ENCODE data around the gene GLG1.
"Not testable (repeated sequence)": the region's sequence is repeated elsewhere in the genome, so short reads cannot be mapped to it uniquely, and the experiment has no call there.

GLG1 gene

DNA sequence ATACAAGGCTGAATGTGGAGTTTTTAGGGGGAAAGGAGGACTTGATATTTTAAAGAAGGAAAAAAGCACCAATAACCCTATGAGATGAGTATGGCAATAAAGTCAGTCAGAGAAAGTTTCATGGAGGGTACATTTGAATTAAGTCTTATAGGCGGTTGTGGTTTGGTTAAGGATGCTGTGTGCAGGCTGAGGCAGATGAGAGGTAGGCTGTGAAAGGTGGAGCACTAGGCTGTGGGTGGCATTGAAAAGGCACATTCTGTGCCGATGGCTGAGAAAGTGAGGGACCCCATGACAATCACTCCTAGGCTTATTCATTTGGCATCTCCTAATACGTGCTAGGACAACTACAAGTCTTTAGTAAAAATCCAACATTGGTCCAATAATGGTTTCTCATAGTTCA lies 68.1 kb downstream of the GLG1 start:
- DNase-seq (ENCODE audit: low read depth in 3 of 3) = not testable (repeated sequence)

- DNase-seq (ENCODE audit: low read depth in 3 of 3) = not testable (repeated sequence)
Measured at GRCh38 chr16:74537746-74538145, 69.2 kb downstream of the GLG1 start.

DNA sequence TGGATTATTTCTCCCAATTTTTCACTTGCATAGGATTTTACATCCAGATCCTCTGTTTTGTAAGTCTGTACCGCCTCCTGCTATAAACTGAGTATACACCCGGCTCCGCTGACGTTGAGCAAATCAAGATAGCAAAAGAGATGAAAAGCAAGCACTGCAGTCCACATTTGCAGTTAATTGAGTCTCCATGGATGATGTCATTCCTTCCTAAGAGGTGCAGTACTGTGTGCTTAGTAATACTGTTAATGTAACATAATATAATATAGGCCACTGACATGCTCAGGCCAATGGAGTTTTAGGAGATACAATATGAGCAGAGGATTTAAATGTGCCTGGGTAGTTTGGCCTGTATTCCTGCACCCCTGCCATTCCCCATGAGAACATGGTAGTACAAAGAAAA lies 72.3 kb downstream of the GLG1 start:
- DNase-seq (ENCODE audit: low read depth in 3 of 3) = not testable (repeated sequence)

DNA sequence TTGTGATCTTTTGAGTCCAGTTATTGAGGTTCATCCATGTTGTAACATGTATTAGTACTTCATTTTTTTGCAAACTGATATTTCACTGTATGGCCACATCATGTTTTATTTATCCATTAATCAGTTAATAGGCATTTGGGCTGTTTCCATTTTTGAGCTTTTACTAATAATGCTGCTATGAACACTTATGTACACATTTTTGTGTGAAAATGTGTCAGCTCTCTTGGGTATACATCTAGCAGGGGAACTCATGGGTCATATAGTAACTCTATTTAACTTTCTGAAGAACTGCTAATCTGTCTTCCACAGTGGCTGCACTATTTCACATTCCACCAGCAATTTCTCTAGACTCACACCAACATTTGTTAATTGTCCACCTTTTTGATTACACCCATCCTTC lies 82.0 kb downstream of the GLG1 start:
- no peak for DNase-seq (ENCODE audit: low read depth in 3 of 3)

DNA sequence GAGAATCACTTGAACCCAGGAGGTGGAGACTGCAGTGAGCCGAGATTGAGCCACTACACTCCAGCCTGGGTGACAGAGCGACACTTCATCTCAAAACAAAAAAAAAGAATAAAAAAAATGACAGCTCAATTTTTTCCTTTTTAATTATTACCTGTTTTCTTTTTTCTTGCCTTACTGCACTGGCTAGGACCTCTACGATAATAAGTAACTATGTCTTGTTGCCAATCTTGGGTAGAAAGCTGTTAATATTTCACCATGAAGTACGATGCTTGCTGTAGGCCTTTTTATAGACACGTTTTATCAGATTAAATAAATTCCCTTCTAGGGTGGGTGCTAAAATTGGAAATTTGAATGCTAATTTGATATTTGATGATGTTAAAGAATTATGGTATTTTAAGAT lies 82.8 kb downstream of the GLG1 start:
- DNase-seq (ENCODE audit: low read depth in 3 of 3) = no peak

DNA sequence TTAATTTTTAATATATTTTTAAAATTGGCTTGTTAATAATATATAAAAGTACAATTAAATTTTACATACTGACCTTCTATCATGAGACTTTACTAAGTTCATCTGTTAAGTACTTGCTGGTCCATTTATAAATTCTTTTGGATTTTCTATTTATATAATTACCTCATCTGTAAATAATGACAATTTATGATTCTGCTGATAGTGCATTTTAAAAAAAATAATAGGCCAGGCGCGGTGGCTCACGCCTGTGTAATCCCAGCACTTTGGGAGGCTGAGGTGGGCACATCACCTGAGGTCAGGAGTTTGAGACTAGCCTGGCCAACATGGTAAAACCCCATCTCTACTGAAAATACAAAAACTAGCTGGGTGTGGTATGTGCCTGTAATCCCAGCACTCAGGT lies 83.2 kb downstream of the GLG1 start:
- DNase-seq (ENCODE audit: low read depth in 3 of 3) = not testable (repeated sequence)

DNA sequence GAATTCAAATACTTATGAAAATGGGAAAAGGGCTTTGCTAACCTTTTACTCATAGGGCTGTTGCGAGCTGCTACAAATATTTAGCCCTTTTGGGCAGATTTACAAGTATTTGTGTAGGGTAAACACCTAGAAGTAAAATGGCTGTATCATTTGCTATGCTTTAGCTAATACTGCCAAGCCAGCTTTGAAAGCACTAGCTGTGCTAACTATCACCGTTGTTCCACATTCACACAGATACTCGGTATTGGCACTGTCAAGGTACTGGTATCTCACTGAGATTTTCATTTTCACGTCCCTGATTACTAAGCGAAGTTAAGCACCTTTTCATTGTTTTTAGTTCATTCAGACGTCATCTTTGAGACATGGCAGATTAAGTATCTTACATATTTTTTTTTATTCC lies 84.8 kb downstream of the GLG1 start:
- DNase-seq (ENCODE audit: low read depth in 3 of 3) = no peak

DNA sequence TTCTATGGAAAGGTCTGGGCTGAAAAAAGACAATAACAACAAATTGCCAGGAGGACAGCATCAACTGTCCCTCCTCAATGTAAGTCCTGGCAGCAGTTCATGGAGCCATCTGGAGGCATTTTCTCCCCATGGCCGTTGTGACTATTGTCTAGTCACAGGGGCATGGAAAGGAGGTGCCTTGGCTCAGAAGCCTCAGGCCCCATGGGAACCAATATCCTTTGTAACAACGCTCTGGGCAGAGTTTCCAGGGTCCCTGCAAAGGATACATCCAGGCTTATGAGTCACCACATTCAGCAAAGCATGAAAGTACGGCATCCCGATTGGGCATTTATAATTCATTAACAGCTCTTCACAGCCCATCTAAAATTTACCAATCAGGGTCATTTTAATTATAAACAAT lies 85.2 kb downstream of the GLG1 start:
- no peak for DNase-seq (ENCODE audit: low read depth in 3 of 3)

GRCh38 chr16:74518934-74519333 lies 88.0 kb downstream of the GLG1 start:
- not testable (repeated sequence) for DNase-seq (ENCODE audit: low read depth in 3 of 3)

- no peak for DNase-seq (ENCODE audit: low read depth in 3 of 3)
Measured at GRCh38 chr16:74511961-74512360, 95.0 kb downstream of the GLG1 start.

GRCh38 chr16:74505011-74505410 lies 101.9 kb downstream of the GLG1 start:
- DNase-seq (ENCODE audit: low read depth in 3 of 3) = no peak

GRCh38 chr16:74503412-74503811 lies 103.5 kb downstream of the GLG1 start:
- no peak for DNase-seq (ENCODE audit: low read depth in 3 of 3)

DNA sequence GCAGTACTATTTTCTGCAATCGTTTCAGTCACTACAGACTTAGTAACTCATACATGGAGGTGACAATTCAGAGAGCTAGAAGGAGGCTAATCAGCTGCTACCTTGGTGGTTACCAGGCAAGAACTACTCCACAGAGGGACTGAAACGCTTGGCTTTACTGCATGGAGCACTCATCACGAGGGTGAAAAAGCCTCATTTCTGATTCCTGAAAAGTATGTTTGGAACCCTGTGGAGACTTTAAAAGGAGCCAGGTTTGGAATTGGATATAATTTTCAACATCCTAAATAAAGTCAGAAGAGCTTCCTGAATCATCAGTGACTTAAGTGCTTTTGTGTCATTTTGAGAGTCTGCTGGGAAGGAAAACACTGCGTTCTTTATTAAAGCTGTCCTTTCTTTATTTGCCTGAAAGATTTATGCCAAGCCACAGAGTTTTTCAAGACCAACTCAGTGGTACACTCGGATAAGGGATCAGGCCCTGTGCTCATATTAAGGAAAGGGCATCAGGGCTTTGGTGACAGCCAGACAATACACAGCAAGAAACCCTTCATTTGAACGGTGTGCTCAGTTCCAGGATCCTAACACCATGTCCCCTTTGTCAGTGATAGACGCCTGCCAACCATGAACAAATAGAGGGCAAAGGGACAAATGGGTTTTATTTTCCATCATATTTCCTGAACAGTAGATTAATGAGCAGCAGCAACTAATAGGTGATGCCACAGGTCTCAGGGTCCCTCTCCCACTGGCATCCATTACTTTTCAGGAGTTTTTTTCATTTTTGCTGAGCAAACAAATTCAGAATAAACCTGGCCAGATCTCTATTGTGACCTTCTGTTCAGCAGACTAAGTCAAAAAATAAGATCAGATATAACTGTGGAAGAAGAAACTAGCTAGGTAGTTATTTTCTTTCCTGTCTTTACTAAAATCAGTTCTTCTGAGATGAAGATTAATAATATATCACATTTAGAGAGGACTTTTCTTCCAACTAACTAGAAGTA lies 105.1 kb downstream of the GLG1 start:
- no peak for DNase-seq (ENCODE audit: low read depth in 3 of 3)

DNA sequence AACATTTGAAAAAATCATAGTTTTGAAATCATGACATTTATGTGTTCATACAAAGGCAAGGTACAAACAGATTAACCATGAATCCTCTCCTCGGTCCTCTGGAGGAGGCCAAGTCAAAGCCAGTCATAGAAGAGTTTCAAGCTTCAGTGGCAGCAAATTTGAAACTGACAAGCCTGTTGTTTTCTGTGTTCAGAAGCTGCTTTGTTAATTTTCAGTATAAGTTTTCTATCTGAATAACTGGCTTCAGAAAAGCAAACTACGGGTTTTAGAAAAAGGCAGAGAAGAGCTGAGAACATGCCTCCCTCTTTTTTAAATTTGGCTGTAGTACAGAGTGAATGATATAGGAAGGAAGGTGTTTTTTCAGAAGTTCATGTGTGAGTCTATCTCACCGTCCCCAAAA lies 106.0 kb downstream of the GLG1 start:
- no peak for DNase-seq (ENCODE audit: low read depth in 3 of 3)

DNA sequence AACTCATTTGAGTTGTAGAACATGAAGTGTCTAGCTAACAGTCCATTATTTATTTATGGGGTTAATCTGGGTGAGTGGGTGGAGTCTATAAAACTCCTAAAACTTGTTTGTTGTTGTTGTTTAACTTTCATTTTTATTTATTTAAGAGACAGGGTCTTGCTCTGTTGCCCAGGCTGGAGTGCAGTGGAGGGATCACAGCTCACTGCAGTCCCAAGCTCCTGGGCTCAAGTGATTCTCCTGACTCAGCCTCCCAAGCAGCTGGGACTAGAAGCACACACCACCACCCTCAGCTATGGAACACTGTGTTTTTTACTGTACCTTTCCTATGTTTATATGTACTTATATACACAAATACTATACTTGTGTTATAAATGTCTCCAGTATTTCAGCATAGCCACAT lies 107.8 kb downstream of the GLG1 start:
- DNase-seq (ENCODE audit: low read depth in 3 of 3) = no peak

GRCh38 chr16:74497761-74498160 lies 109.2 kb downstream of the GLG1 start:
- DNase-seq (ENCODE audit: low read depth in 3 of 3) = no peak

- DNase-seq (ENCODE audit: low read depth in 3 of 3) = no peak
Measured at GRCh38 chr16:74496054-74496453, 110.9 kb downstream of the GLG1 start.

DNA sequence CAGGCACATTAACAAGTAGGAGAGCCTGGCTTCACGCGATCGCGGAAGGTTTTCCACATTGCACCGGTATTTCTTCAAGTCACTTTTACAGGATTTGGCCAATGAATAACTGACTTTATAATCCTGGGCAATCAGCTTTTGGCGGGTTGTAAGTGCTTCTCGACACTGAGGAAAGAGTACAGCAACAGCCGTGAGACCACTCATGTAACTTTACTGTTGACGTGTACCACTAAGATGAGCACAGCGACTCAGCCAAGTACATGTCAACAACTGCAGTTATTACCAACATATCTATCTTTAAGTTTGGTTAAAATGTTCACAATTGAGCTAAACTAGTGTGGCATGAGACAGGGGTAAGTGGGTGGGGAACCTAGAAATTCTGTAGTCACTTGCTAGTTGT lies 113.9 kb downstream of the GLG1 start:
- no peak for DNase-seq (ENCODE audit: low read depth in 3 of 3)

DNA sequence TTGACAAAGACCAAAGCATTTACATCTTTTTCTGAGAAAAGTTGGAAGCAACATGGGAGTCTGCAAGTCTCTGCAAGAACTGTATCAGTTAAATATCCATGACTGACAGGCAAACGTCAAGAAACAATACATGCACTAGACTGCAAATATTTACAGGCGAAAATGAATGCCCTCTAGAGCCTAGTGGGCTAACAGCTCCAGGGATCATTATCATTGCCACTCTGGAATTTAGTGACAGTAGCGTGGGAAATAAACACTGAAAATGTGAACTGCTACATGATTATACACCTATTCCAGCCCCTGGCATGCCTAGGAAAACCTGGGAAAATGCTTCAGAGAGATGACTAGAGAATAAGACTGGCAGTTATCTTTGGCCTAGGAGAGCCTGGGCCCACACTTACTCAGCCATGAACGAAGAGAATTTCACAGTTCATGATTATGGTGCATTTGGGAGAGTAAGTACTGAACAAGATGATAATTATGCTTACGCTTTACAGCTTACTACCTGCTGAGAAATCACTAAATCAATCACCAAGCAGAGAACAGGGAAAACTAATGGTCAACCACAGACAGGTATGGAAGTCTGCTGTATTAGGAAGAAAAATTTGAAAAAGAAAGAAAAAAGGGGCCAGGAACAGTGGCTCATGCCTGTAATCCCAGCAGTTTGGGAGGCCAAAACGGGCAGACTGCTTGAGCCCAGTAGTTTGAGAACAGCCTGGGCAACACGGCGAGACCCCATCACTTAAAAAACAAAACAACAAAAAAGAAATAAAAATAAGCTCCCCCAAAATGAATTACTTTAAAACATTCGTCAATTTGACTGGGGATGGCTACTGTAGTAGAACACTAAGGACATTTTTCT lies 119.0 kb downstream of the GLG1 start:
- DNase-seq (ENCODE audit: low read depth in 3 of 3) = no peak

DNA sequence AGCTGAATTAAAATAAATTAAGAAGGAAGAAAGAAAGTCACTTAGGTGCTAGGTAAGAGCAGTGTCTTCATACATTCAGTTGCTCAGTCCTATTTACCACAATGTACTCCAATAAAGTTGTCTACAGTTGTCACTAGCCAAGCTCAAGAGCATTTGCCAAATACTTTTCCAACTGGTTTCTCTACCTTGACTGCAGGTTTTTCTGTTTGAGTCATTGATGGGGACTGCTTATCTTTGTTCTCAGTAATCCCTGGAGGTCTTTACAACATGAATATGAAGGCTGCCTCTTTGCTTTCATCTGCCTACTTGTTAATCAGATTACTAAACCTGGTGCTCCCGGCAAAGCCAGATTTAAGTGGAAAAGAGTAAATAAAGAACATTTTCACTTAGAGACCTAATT lies 121.0 kb downstream of the GLG1 start:
- no peak for DNase-seq (ENCODE audit: low read depth in 3 of 3)

- no peak for DNase-seq (ENCODE audit: low read depth in 3 of 3)
Measured at GRCh38 chr16:74480150-74481029, 126.5 kb downstream of the GLG1 start.

DNA sequence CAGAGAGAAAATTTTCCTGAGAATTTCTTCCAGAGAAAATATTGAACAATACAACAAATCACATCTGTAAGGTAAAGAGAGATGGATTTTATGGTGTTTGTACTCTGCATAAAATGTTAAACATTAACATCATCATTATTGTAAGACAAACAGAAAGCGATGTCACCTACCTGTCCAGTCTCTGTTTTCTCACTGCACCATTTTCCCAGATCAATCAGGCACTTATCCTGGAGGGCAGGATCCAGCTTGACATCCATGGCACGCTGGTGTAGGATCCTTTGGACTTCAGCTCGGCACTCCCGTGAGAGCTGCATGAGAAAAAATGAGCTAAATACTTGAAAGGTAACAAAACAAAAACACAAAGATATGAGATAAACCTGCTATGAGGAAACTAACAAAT lies 129.7 kb downstream of the GLG1 start:
- DNase-seq (ENCODE audit: low read depth in 3 of 3) = no peak

Data from stimulated activated CD4-positive, alpha-beta T cell treated with anti-CD3 and anti-CD28 coated beads, TNF-alpha, amount 100 ng/mL, for 48 hours (primary cell).